Upper lobe of left lung (tissue), 6 donors: ENCODE measurements around the gene RIC8A. TPM values are rescaled to one million over a fixed set of nuclear protein-coding genes. Genes with fewer than 3 reads are reported as not detected.

Experiments
- ATAC-seq, 2 donors: fragments of 200-7000 bp; cut with Tn5 transposase; one replicate each; pipeline ENCODE4 v1.9.1; 2022; ENCODE audit warnings: mild to moderate bottlenecking in 2 of 2, moderate library complexity in 2 of 2; ENCODE audit not compliant: low FRiP score in 2 of 2
- DNase-seq, 2 donors: peaks; one replicate each; pipeline ENCODE4 v3.0.0-alpha.2; 2019 to 2020
- H3K27ac ChIP-seq, 4 donors: fragments of 200-600 bp; sonication (generic); one replicate each; pipeline ENCODE4 v1.5.1; 2016 to 2019
- H3K27me3 ChIP-seq, 4 donors: fragments of 200-600 bp; sonication (generic); one replicate each; pipeline ENCODE4 v1.5.1; 2017 to 2019
- H3K36me3 ChIP-seq, 4 donors: fragments of 200-600 bp; sonication (generic); one replicate each; pipeline ENCODE4 v1.5.1; 2016 to 2019
- H3K4me1 ChIP-seq, 4 donors: fragments of 200-600 bp; sonication (generic); one replicate each; pipeline ENCODE4 v1.5.1; 2018 to 2019
- H3K4me3 ChIP-seq, 4 donors: fragments of 200-600 bp; sonication (generic); one replicate each; pipeline ENCODE4 v1.5.1; 2017 to 2019; ENCODE audit warnings: mild to moderate bottlenecking in 2 of 4, moderate library complexity in 1 of 4
- H3K9me3 ChIP-seq, 4 donors: fragments of 200-600 bp; sonication (generic); one replicate each; pipeline ENCODE4 v1.5.1; 2018 to 2019
- EP300 ChIP-seq, 4 donors: sonication (generic); formaldehyde crosslinking; IDR thresholded peaks; one replicate each; pipeline ENCODE4 v1.5.1; 2017; ENCODE audit warnings: antibody characterized with exemption in 4 of 4, control low read depth in 2 of 4
- POLR2A ChIP-seq, 4 donors: fragments of 450-650 bp; IDR thresholded peaks; one replicate each; pipeline ENCODE4 v1.5.1; 2016 to 2017; ENCODE audit warnings: antibody characterized with exemption in 4 of 4, mild to moderate bottlenecking in 2 of 4
- POLR2AphosphoS5 ChIP-seq, 2 donors: sonication (generic); formaldehyde crosslinking; IDR thresholded peaks; one replicate each; pipeline ENCODE4 v1.5.1; 2017; ENCODE audit warnings: antibody characterized with exemption in 2 of 2
- WGBS, 2 donors: methylation state at CpG; one replicate each; pipeline ENCODE4 v1.1.5; 2017 to 2018; 5-methylcytosine and 5-hydroxymethylcytosine counted together
- total RNA-seq, 6 donors: library from RNA; depleted of rRNA in 4 of 6; stranded (reverse); fragments of >200 nt in 4 of 6; gene quantifications; one replicate each; pipeline versions ENCODE4 v1.1.0 to v1.2.1, GENCODE V29; 2016 to 2021
- TF ChIP-seq, protein P1 (sequence below), 6 experiments: fragments of 450-650 bp in 4 of 6; fragments of 200-600 bp in 2 of 6; sonication (generic) in 2 of 6; IDR thresholded peaks; one replicate each; pipeline ENCODE4 v1.5.1; 2016 to 2019; ENCODE audit warnings: antibody characterized with exemption in 6 of 6
- donor health status: DM: no; HTN: no; CAD: no; lungs with moderate emphysema.
- donor health status: DM: no; HTN: yes; CAD: no; lungs with severe emphysema.

RIC8A gene
- total RNA-seq, 6 donors from 2014 or later: 65.9 to 135 (median 105) TPM

DNA sequence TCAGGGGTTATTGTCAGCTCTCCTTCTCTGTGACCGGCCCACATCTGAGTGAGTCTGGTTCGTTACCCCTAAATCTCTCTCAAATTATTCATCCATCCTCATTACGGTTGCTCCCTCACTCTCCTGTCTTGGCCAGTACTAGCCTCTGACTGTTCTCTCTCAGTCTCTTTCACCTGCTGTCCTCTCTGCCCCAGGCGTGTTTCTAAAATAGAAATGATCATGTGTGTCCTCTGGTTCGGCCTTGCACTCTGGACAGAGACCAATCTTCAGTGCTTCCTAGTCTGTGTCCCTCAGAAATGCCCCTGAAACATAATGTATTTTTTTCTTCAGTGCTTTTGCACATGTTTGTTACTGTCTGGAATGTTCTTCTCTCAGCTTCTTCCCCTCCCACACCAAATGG is 34.1 kb downstream of the RIC8A start:
- TF ChIP-seq POLR2A (IDR thresholded peaks at IDR 0.05) (no peak), EP300 (IDR thresholded peaks at IDR 0.05) (no peak), POLR2AphosphoS5 (IDR thresholded peaks at IDR 0.05) (no peak)
- TF ChIP-seq, protein P1, sequence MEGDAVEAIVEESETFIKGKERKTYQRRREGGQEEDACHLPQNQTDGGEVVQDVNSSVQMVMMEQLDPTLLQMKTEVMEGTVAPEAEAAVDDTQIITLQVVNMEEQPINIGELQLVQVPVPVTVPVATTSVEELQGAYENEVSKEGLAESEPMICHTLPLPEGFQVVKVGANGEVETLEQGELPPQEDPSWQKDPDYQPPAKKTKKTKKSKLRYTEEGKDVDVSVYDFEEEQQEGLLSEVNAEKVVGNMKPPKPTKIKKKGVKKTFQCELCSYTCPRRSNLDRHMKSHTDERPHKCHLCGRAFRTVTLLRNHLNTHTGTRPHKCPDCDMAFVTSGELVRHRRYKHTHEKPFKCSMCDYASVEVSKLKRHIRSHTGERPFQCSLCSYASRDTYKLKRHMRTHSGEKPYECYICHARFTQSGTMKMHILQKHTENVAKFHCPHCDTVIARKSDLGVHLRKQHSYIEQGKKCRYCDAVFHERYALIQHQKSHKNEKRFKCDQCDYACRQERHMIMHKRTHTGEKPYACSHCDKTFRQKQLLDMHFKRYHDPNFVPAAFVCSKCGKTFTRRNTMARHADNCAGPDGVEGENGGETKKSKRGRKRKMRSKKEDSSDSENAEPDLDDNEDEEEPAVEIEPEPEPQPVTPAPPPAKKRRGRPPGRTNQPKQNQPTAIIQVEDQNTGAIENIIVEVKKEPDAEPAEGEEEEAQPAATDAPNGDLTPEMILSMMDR (IDR thresholded peaks at IDR 0.05): no peak
- H3K27ac ChIP-seq: no peak overlapping the region
- peaks cover 18 to 71% (median 38%) of the 10 kb centered on the region in 4 donors for H3K36me3 ChIP-seq

DNA sequence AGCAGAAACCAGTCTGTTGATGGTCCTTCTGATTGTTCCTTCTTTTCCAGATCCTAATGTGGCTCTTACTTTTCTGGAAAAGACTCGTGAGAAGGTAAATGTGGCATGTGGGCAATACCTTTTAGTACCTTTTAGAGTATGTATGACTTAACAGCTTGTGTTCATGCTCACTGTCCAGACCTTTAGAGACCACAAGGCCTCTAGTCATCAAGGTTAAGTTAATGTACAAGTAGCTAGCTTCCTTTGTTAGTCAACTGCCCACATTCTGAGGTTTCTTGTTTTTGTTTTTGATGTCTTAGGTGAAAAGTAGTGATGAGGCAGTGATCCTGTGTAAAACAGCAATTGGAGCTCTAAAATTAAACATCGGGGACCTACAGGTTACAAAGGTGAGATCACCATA is 36.9 kb downstream of the RIC8A start:
- peaks cover 29 to 93% (median 63%) of the 10 kb centered on the region in 4 donors for H3K36me3 ChIP-seq

More for the DNA sequence above, 34.1 kb downstream of the RIC8A start:
- no peak overlapping the region for H3K4me3 ChIP-seq
- H3K9me3 ChIP-seq: no peaks in the 10 kb centered on the region
- H3K27me3 ChIP-seq: no peaks in the 10 kb centered on the region
- DNase-seq (no peak), ATAC-seq (no peak)
- whole genome bisulfite sequencing, 2 donors: 93 to 98% methylated on average over 5 of the region's 5 CpGs
- H3K4me1 ChIP-seq: peaks cover 12 to 20% (median 13%) of the 10 kb centered on the region in 4 donors

DNA sequence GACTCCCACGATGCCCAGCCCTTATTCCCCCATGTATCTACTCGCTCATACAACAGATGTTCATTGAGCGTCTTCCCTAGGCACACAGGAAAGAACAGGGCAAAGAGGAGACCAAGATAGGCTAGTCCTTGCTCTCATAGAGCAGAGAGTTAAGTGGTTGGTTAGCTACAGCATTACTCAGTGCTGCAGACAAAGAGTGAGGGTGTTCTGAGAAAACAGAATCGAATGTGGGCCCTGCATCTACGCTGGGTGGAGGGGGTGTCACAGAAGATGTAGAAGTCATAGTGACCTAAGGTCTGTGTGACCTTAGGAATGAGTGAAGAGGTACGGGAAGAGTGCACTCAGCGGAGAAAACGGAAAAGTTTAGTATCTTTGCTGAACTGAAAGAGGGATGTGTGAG is 41.6 kb downstream of the RIC8A start:
- Histone ChIP-seq H3K27ac (no peak overlapping the region), H3K36me3 (peaks cover 45 to 96% (median 84%) of the 10 kb centered on the region in 4 donors), H3K9me3 (no peaks in the 10 kb centered on the region), H3K4me3 (no peak overlapping the region), H3K27me3 (no peaks in the 10 kb centered on the region), H3K4me1 (no peaks in the 10 kb centered on the region)
- TF ChIP-seq POLR2A (IDR thresholded peaks at IDR 0.05): no peak
- no peak for TF ChIP-seq EP300 (IDR thresholded peaks at IDR 0.05)
- no peak for TF ChIP-seq POLR2AphosphoS5 (IDR thresholded peaks at IDR 0.05)
- TF ChIP-seq, protein P1 (IDR thresholded peaks at IDR 0.05): no peak
- ATAC-seq: no peak
- WGBS, 2 donors: 91 to 95% methylated on average over 8 of the region's 8 CpGs
- no peak for DNase-seq

More for the DNA sequence above, 36.9 kb downstream of the RIC8A start:
- Histone ChIP-seq H3K9me3 (no peaks in the 10 kb centered on the region), H3K27ac (no peak overlapping the region), H3K4me1 (no peaks in the 10 kb centered on the region), H3K4me3 (no peak overlapping the region), H3K27me3 (no peaks in the 10 kb centered on the region)
- ATAC-seq: no peak
- WGBS, 2 donors: 95 to 96% methylated on average over 2 of the region's 2 CpGs
- TF ChIP-seq EP300 (IDR thresholded peaks at IDR 0.05): no peak
- TF ChIP-seq, protein P1 (IDR thresholded peaks at IDR 0.05): no peak
- TF ChIP-seq POLR2AphosphoS5 (IDR thresholded peaks at IDR 0.05): no peak
- no peak for TF ChIP-seq POLR2A (IDR thresholded peaks at IDR 0.05)
- no peak for DNase-seq

DNA sequence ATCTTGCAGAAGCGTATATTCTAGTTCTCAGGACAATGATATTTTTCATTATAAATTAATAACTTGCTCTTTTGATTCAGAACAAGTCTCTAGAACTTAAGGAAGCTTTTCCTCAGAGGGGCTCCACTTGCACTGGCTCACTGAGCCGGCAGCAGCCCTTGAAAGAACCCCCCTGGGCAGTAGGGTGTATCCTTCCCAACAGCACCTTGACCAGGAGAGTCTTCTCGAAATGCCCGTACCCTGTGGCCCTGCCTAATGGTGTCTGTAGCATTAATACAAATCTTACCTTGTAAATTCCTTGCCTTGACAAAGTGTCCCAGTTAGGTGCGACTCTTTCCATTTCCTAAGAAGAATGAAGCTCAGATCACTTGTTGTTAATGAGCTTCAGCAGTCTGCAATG is 42.8 kb downstream of the RIC8A start:
- DNase-seq (no peak), ATAC-seq (no peak)
- Histone ChIP-seq H3K4me1 (no peaks in the 10 kb centered on the region), H3K36me3 (peaks cover 40 to 84% (median 76%) of the 10 kb centered on the region in 4 donors), H3K4me3 (no peak overlapping the region), H3K27me3 (no peaks in the 10 kb centered on the region), H3K27ac (peak overlapping the region in 1 of 4 donors; percentile 42), H3K9me3 (no peaks in the 10 kb centered on the region)
- TF ChIP-seq POLR2A (IDR thresholded peaks at IDR 0.05) (no peak), EP300 (IDR thresholded peaks at IDR 0.05) (no peak), POLR2AphosphoS5 (IDR thresholded peaks at IDR 0.05) (no peak)
- TF ChIP-seq, protein P1 (IDR thresholded peaks at IDR 0.05): no peak
- 90 to 92% methylated on average over 5 of the region's 5 CpGs for WGBS, 2 donors

DNA sequence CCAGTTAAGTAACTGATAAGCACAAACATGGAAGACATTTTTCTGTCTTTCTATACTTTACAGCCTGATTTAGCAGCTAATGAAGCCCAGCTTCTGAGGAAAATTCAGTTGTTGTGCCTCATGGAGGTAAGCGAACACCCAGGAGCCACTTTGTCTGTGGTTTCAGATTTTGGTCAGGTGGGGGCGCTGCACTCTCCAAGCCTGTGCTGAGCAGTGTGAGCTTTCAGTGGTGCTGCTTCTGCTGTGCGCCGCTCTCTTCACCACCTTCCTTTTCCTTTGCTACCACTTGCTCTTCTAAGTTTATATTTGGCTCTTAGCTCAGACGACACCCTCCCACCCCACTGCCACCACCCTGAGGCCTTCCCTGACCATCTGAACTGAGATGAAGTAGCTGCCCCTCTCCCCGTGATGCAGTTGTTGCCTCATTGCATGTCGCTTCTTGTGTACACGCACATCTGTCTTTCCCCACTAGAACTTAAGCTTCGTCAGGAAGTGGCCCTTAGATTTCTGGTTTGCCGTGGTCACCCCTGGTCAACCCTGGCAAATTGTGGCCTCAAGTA is 43.3 kb downstream of the RIC8A start:
- Histone ChIP-seq H3K4me1 (no peaks in the 10 kb centered on the region), H3K27me3 (no peaks in the 10 kb centered on the region), H3K27ac (peak overlapping the region in 1 of 4 donors; percentile 42), H3K9me3 (no peaks in the 10 kb centered on the region), H3K36me3 (peaks cover 34 to 78% (median 73%) of the 10 kb centered on the region in 4 donors), H3K4me3 (no peak overlapping the region)
- 76 to 83% methylated on average over 10 of the region's 10 CpGs for WGBS, 2 donors
- TF ChIP-seq, protein P1 (IDR thresholded peaks at IDR 0.05): peak; percentile 39 to 69 (median 62)
- no peak for TF ChIP-seq EP300 (IDR thresholded peaks at IDR 0.05)
- DNase-seq (peak in 1 of 2 donors; percentile 76), ATAC-seq (peak; percentile 78 to 89)
